A673 (cell line): Measurements from ENCODE around the gene GOLGA8J.
"Not testable (repeated sequence)": the region's sequence is repeated elsewhere in the genome, so short reads cannot be mapped to it uniquely, and the experiment has no call there.

Experiments used
- CTCF ChIP-seq: fragments of 300-800, 200-600 bp; sonication (generic); conservative IDR thresholded peaks from 2 replicates; pipeline ENCODE4 v1.5.1; 2017; ENCODE audit warnings: low read depth, mild to moderate bottlenecking, antibody characterized with exemption, low read length, moderate library complexity, mixed read lengths
- EZH2 ChIP-seq: fragments of 200-600 bp; sonication (generic); IDR thresholded peaks from 2 replicates; pipeline ENCODE4 v1.6.1; 2017; ENCODE audit warnings: borderline replicate concordance, low read depth, mild to moderate bottlenecking, mixed read lengths, antibody characterized with exemption, low read length; ENCODE audit not compliant: poor library complexity, severe bottlenecking

GRCh38 chr15:30044826-30045225 is 37.9 kb upstream of the GOLGA8J start:
- not testable (repeated sequence) for TF ChIP-seq CTCF, EZH2
